CD4-positive, alpha-beta T cell treated with Interferon gamma for 1 hour (primary cell): ENCODE data around the gene ABCA13.

Experiments
- DNase-seq: peaks from one replicate; pipeline ENCODE4 v3.0.0-alpha.2; 2020

ABCA13 gene

DNA sequence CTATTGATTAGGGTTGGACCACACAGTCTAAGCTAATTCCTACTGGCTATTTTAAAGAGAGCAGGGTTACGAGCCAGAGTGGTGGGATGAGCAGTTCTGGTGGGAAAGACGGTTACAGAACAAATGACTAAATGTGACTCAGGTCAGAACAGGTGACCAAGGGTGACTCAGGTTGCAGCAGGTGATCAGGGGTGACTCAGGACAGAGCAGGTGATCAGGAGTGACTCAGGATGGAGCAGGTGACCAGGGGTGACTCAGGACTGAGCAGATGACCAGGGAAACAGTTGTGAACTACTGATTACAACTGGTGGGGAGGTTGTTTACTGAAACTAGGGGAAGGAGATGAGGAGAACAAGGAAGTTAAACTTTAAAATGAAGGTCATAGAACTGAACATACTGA is 366.3 kb downstream of the ABCA13 start:
- DNase-seq = no peak

DNA sequence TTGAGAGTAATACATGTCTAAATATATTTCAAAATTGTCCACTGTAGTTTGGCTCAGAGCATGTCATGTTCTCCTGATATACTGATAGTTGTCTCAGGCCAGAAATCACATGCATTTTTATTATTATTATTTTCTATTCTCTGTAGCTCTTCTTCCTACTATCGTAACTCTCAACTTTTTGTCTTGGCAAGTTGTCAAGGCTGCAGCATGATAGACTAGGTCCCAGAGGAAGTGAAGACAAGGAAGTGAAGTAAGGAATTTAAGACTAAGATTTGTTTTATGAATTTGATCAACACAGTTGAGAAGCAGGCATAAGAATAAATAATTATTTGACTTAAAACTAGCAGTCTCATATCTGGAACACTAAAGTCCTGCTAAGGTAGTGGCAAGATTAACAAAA is 369.5 kb downstream of the ABCA13 start:
- DNase-seq = no peak

DNA sequence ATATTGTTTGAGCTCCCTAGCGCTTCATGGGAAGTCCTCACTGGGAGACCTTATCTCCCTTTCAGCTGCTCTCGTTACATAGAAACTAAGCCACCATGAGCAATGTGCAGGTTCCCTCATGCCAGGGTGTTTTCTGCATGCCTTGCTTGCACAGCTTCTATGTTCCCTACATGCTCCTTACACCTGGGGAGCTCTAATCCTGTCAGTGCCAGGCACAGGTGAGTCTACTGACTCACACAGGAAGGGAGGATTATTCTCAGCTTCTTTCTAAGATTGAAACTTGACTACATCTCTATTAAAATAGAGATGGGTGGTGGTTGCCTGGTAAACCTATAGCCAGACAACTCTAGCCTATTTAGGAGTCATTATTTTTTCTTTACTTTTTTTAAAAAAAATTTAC is 377.4 kb downstream of the ABCA13 start:
- DNase-seq = no peak

- DNase-seq = no peak
Observed at GRCh38 chr7:48551652-48552051, 380.4 kb downstream of the ABCA13 start.

GRCh38 chr7:48563334-48563733 is 392.1 kb downstream of the ABCA13 start:
- DNase-seq = no peak

GRCh38 chr7:48575516-48575915 is 404.3 kb downstream of the ABCA13 start:
- no peak for DNase-seq

DNA sequence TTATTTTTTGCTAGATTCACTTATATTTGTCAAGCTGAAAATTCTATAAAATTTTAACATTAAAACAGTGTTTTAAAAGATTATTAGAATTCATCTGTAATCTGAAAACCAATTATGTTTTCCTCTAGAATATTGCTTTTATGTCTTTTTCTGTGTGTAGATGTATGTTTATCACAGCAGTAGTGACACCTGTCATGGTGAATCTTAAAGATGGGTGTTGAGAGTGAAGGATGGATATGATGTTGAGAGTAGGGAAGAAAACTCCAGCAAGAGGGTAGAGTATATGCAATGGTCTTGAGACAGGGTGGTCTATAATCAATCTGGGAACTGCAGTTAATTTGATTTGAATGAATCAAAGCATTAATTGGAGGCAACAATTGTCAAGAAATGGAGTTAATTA is 416.2 kb downstream of the ABCA13 start:
- DNase-seq = no peak

GRCh38 chr7:48594349-48594748 is 423.1 kb downstream of the ABCA13 start:
- DNase-seq = no peak

- no peak for DNase-seq
Observed at GRCh38 chr7:48595756-48596155, 424.5 kb downstream of the ABCA13 start.

DNA sequence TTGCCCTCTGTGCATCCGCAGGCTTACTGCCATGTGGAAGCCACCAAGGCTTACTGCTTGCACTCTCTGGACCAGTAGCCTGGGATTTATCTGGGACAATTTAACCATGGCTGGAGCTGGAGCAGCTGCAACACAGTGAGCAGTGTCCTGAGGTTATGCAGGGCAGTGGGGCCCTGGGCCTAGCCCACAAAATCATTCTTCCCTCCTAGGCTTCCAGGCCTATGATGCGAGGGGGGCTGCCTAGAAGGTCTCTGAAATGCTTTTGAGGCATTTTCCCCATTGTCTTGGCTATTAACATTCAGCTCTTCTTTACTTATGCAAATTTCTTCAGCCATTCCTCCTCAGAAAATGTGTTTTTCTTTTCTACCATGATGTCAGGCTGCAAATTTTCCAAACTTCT is 439.4 kb downstream of the ABCA13 start:
- no peak for DNase-seq

DNA sequence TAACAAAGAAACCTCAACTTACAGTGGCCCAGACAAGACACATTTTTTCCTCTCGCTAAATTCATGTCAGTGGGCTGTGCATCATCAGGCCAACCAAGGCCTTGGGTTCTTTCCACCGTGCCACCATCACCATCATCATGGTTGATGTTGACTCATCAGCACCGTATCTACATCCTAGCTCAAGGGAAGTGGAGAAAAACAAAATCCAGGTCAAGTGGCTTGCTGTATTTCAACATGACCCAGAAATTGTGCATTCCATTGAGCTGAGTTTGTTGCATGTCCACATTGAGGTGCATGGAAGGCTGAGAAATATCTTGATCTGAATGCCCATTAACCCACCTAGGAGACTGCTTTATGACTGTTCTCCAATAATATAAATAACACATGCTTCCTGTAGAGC is 440.7 kb downstream of the ABCA13 start:
- no peak for DNase-seq

- no peak for DNase-seq
Observed at GRCh38 chr7:48617508-48617907, 446.2 kb downstream of the ABCA13 start.

- no peak for DNase-seq
Observed at GRCh38 chr7:48617993-48618392, 446.7 kb downstream of the ABCA13 start.

GRCh38 chr7:48621076-48621475 is 449.8 kb downstream of the ABCA13 start:
- no peak for DNase-seq

DNA sequence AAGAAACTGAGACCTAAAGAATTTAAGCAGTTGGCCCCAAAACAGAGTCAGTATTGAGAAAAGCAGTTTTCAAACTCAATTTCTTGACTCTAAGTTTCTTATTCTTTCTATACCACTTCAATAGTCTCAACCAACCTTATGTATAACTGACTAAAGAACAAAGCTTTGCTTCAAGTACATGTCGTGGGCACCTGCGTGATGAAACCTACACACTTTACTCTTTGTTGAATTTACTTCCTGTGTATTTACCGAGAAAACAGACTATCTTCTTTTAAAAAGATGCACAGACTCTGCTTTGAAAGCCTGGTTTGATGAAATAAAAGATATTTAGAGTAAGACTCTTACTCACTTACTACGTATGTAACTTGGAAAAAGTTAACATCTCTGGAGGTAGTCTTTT is 455.9 kb downstream of the ABCA13 start:
- DNase-seq = no peak

DNA sequence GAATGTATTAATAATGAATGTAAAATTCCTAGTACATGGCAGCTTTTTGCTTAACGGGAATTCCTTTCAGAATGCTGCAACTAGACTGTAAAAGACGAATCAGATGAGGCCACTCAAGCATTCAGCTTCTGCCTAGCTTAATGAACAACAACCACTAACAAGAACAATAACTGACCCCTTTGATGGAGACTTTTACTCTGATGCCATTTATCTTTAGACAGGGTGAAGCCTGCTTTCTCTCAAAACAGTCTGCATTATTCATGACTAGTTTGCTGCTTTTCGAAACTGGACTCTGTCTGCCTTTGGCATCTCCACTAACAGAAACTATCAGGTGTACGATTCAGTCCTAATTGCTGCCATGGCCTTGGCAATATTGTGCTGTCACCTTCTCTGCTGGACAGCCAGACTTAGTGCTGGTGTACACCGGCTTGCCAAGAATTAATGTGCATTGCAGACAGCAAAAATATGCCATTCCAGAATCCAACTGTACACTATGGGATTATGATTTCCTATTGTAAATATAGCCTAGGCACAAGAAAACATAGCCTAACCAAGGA is 457.6 kb downstream of the ABCA13 start:
- DNase-seq = no peak

GRCh38 chr7:48634116-48634632 is 462.9 kb downstream of the ABCA13 start:
- DNase-seq = no peak

DNA sequence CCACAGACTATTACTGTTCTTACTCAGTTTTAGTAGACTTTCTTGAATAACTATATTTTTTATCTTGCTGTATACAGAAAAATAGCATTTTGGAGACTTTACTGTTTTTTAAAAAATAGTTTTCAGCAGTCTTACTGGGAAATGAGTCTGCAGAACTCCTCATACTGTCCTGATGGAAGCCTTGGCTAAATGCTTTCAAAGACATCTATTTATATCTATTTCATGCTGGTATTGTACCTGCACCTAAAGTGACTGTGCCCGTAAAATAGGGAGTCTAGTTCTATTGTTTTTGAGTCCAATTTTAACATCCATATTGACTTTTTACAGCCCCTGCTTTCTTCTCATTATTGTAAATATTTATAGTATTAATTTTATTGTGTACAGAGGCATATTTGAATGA is 464.5 kb downstream of the ABCA13 start:
- no peak for DNase-seq

GRCh38 chr7:48636391-48637015 is 465.2 kb downstream of the ABCA13 start:
- DNase-seq = no peak

DNA sequence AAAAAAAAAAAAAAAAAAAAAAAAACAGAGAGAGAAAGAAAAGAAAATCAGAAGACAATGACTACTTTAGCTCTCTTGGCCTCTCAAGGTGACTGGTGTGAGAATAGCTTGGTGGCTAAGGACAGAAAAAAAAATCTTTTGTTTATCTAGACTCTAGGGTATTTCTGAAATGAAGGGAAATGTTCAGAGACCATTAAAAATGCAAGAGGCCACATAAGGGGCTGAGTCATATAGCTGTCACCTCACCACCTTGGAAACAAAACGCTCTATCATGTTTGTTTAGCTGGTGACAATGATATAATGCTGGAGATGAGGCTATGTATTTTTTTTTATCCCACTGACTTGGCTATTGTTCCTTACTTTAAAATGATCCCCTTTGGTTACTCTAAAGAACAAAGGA is 466.1 kb downstream of the ABCA13 start:
- DNase-seq = no peak

DNA sequence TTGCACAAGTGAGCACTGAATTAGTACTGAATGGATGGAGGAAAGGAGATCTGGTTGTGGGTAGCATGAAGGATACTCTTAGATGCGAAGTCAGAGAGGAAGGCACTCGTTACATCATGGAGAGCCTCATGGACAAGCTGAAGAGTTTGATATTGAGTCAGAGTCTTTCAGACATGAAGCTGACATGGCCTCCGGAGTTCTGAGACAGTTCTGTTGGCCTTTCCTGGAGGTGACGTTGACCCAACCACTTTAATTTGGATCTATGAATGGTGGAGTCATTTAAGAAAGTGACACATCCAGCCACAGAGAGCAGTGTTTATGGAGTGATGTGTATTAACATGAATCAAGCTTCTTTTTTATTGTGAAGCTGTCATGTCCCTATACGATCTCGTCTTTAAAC is 466.8 kb downstream of the ABCA13 start:
- no peak for DNase-seq

DNA sequence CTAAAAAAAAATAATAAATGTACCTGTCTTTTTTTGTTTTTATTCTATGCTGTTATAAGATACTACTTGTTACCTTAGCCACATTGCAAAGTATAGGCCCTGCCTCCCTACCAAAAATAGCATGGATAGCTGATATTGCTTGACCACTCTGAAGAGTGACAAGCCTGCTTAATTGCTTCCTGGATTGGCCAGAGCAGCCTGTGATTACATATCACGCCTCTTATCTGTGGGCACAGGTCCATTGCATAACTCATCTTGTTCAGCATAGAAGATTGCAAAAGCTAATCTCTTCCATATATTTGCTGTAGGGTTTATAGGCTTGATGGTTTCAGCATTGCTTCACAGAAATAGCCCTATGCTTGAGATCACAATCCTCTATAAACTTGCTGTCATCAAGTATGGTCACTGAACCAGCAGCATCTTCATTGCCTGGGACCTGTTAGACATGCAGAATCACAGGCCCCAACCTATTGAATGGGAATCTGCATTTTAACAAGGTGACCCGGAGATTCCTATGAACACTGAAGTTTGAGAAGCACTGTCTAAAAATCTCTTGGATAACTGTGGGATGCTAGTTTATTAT is 472.3 kb downstream of the ABCA13 start:
- DNase-seq = no peak

GRCh38 chr7:48658138-48658537 is 486.9 kb downstream of the ABCA13 start:
- DNase-seq = no peak

- DNase-seq = no peak
Observed at GRCh38 chr7:48660306-48660870, 489.1 kb downstream of the ABCA13 start.
